GM23248 (cell line): ENCODE data around the gene CCDC89. TPM values are rescaled to one million over a fixed set of nuclear protein-coding genes. Genes with fewer than 3 reads are reported as not detected.

Experiments used
- DNase-seq: peaks from one replicate; pipeline ENCODE4 v3.0.0-alpha.2; 2015
- H2AFZ ChIP-seq: fragments of 200-600 bp; sonication (generic); 2 replicates; pipeline ENCODE4 v1.6.1; 2016; ENCODE audit warnings: antibody characterized with exemption
- H3F3A ChIP-seq: fragments of 200-600 bp; sonication (generic); 2 replicates; pipeline ENCODE4 v1.6.1; 2016; ENCODE audit warnings: mild to moderate bottlenecking, antibody characterized with exemption, mixed run types; ENCODE audit not compliant: insufficient read depth
- H3K27ac ChIP-seq: fragments of 200-600 bp; sonication (generic); 2 replicates; pipeline ENCODE4 v1.5.1; 2016; ENCODE audit warnings: mild to moderate bottlenecking
- H3K27me3 ChIP-seq: fragments of 200-600 bp; sonication (generic); replicated peaks from 2 replicates; pipeline ENCODE4 v1.6.1; 2016; ENCODE audit warnings: mild to moderate bottlenecking; ENCODE audit not compliant: insufficient read depth
- H3K36me3 ChIP-seq: fragments of 200-600 bp; sonication (generic); 2 replicates; pipeline ENCODE4 v1.6.1; 2016; ENCODE audit warnings: low read depth, mild to moderate bottlenecking
- H3K4me1 ChIP-seq: fragments of 200-600 bp; sonication (generic); 2 replicates; pipeline ENCODE4 v1.6.1; 2016; ENCODE audit warnings: mild to moderate bottlenecking; ENCODE audit not compliant: insufficient read depth
- H3K4me2 ChIP-seq: fragments of 200-600 bp; sonication (generic); one replicate; pipeline ENCODE4 v1.6.1; 2016; ENCODE audit warnings: mild to moderate bottlenecking; ENCODE audit not compliant: unreplicated experiment
- H3K4me3 ChIP-seq: fragments of 200-600 bp; sonication (generic); 2 replicates; pipeline ENCODE4 v1.5.1; 2016; ENCODE audit warnings: mild to moderate bottlenecking
- H3K79me2 ChIP-seq: fragments of 200-600 bp; sonication (generic); 2 replicates; pipeline ENCODE4 v1.6.1; 2016; ENCODE audit warnings: mild to moderate bottlenecking; ENCODE audit not compliant: insufficient read depth
- H3K9ac ChIP-seq: fragments of 200-600 bp; sonication (generic); 2 replicates; pipeline ENCODE4 v1.6.1; 2016; ENCODE audit warnings: mild to moderate bottlenecking
- H3K9me2 ChIP-seq: fragments of 200-600 bp; sonication (generic); 2 replicates; pipeline ENCODE4 v1.6.1; 2016; ENCODE audit warnings: mixed run types, mild to moderate bottlenecking, moderate library complexity; ENCODE audit not compliant: insufficient read depth
- H3K9me3 ChIP-seq: fragments of 200-600 bp; sonication (generic); one replicate; pipeline ENCODE4 v1.6.1; 2017; ENCODE audit warnings: low read depth
- H4K20me1 ChIP-seq: fragments of 200-600 bp; sonication (generic); 2 replicates; pipeline ENCODE4 v1.6.0; 2016; ENCODE audit not compliant: insufficient read depth
- EZH2 ChIP-seq: fragments of 200-600 bp; sonication (generic); IDR thresholded peaks from 2 replicates; pipeline ENCODE4 v1.6.1; 2018; ENCODE audit warnings: antibody characterized with exemption, mild to moderate bottlenecking; ENCODE audit not compliant: insufficient read depth, poor library complexity, severe bottlenecking
- EZH2phosphoT487 ChIP-seq: fragments of 200-600 bp; sonication (generic); IDR thresholded peaks from 2 replicates; pipeline ENCODE4 v1.6.1; 2018; ENCODE audit warnings: antibody characterized with exemption, moderate library complexity, mild to moderate bottlenecking, low read depth; ENCODE audit not compliant: insufficient read depth
- WGBS, 2 experiments: methylation state at CpG; one replicate each; pipeline ENCODE4 v1.1.6; 2015 to 2017; ENCODE audit warnings: low lambda C conversion rate in 2 of 2, low coverage in 1 of 2; ENCODE audit errors: missing lambda C conversion rate in 2 of 2; 5-methylcytosine and 5-hydroxymethylcytosine counted together
- in situ Hi-C: fragments of 300-500 bp; cut with MboI; formaldehyde crosslinking; loops from 2 replicates; pipeline ENCODE4 v1.15.0; 2020
- polyA plus RNA-seq: library from polyadenylated mRNA; unstranded; fragments of >200 nt; fragmentation: Nextera tagmentation; extraction: Ambion mirVana; gene quantifications from 2 replicates; pipeline ENCODE4 v1.2.1, GENCODE V29; 2016
- total RNA-seq: library from RNA; depleted of rRNA; stranded (reverse); fragments of >200 nt; shearing (Covaris generic); gene quantifications from 2 replicates; pipeline ENCODE4 v1.2.3, GENCODE V29; 2014

The CCDC89 gene
- total and polyA plus RNA-seq, 2 experiments from 2014 or later, result 2.8 to 4.6 TPM

DNA sequence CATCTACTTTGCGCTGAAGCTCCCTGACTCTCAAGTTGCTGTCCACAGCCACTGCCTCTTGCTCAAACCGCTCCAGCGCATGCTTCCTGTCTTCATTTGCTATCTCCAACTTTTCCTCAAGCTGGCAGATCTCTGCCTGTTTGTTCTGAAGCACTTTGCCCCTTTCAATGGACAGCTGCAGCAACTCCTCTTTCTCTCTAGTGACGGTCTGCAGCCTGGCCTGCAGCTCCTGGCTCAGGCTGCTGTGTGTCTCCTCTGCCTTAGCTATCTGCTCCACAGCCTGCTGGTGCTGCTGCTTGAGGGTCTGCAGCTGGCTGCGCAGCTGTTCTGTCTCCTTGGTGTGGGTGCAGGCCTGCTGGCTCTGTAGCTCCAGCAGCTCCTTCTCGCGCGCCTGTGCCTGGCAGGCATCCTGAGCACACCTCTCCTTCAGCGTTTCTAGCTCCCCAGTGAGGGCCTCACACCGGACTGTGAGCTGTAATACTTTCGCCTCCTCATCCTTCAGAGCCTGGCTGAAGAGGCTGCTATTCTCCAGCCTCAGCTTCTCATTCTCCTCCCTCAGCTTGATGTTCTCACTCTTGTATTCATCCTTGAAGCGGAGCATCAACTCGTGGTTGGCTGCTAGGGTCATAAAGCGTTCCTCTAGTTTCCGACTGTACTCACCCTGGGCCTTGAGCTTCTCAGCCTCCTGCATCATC lies 723 bp downstream of the CCDC89 start:
- Histone ChIP-seq H3K36me3 (no peaks in the 10 kb centered on the region), H3K4me2 (peak overlapping the region; percentile 83), H3K9ac (peak overlapping the region; percentile 78), H3K79me2 (peaks cover 6% of the 10 kb centered on the region), H3F3A (peaks cover 31% of the 10 kb centered on the region), H3K27me3 (no peaks in the 10 kb centered on the region), H3K4me1 (peaks cover 24% of the 10 kb centered on the region), H3K4me3 (peak overlapping the region; percentile 76), H4K20me1 (no peaks in the 10 kb centered on the region), H3K9me3 (no peaks in the 10 kb centered on the region), H2AFZ (peak overlapping the region; percentile 95), H3K27ac (peak overlapping the region; percentile 85), H3K9me2 (no peaks in the 10 kb centered on the region)
- peak; percentile 72 for DNase-seq
- in situ Hi-C loops, result loop anchor here (10.0 to 25.0 kb wide), 2 partner anchors 140 to 277 kb away; no protein-coding TSS in a partner anchor
- 9 to 10% methylated on average over 15 of the region's 15 CpGs for WGBS, 2 experiments
- TF ChIP-seq EZH2 (no peak), EZH2phosphoT487 (no peak)

GRCh38 chr11:85682330-85683305 lies 3.4 kb downstream of the CCDC89 start:
- peaks cover 31% of the 10 kb centered on the region for H3F3A ChIP-seq
- H2AFZ ChIP-seq, result peak overlapping the region; percentile 96
- no peaks in the 10 kb centered on the region for H3K9me2 ChIP-seq
- H4K20me1 ChIP-seq, result no peaks in the 10 kb centered on the region
- H3K4me3 ChIP-seq, result peak overlapping the region; percentile 78
- peak overlapping the region; percentile 89 for H3K9ac ChIP-seq
- in situ Hi-C loops, result loop anchor here (10.0 to 25.0 kb wide), 2 partner anchors 142 to 280 kb away; no protein-coding TSS in a partner anchor
- no peaks in the 10 kb centered on the region for H3K27me3 ChIP-seq
- peaks cover 24% of the 10 kb centered on the region for H3K4me1 ChIP-seq
- TF ChIP-seq EZH2phosphoT487, result no peak
- TF ChIP-seq EZH2, result no peak
- no peaks in the 10 kb centered on the region for H3K36me3 ChIP-seq
- H3K79me2 ChIP-seq, result peaks cover 6% of the 10 kb centered on the region
- peak overlapping the region; percentile 91 for H3K4me2 ChIP-seq
- no peaks in the 10 kb centered on the region for H3K9me3 ChIP-seq
- no peak overlapping the region for H3K27ac ChIP-seq
- WGBS, 2 experiments, result 6 to 9% methylated on average over 39 to 43 of the region's 43 CpGs
- DNase-seq, result peak; percentile 85

GRCh38 chr11:85680897-85681296 lies 5.1 kb downstream of the CCDC89 start:
- 95 to 100% methylated on average over 1 of the region's 1 CpG for WGBS, 2 experiments
- Histone ChIP-seq H2AFZ (no peak overlapping the region), H3K79me2 (peaks cover 6% of the 10 kb centered on the region), H3K9ac (no peak overlapping the region), H4K20me1 (no peaks in the 10 kb centered on the region), H3K4me2 (no peak overlapping the region), H3K27ac (no peak overlapping the region), H3K27me3 (no peaks in the 10 kb centered on the region), H3F3A (peaks cover 26% of the 10 kb centered on the region), H3K36me3 (no peaks in the 10 kb centered on the region), H3K4me1 (peaks cover 20% of the 10 kb centered on the region), H3K9me2 (no peaks in the 10 kb centered on the region), H3K4me3 (no peak overlapping the region), H3K9me3 (no peaks in the 10 kb centered on the region)
- no peak for DNase-seq
- no peak for TF ChIP-seq EZH2
- no peak for TF ChIP-seq EZH2phosphoT487
- in situ Hi-C loops, result loop anchor here (10.0 to 25.0 kb wide), 2 partner anchors 144 to 281 kb away; no protein-coding TSS in a partner anchor

GRCh38 chr11:85679576-85679975 lies 6.4 kb downstream of the CCDC89 start:
- no peaks in the 10 kb centered on the region for H3K27me3 ChIP-seq
- H3K9ac ChIP-seq, result no peak overlapping the region
- H3K27ac ChIP-seq, result no peak overlapping the region
- no peak overlapping the region for H3K4me3 ChIP-seq
- H3F3A ChIP-seq, result peaks cover 13% of the 10 kb centered on the region
- 86% methylated on average over 4 of the region's 4 CpGs for WGBS, 2 experiments
- H2AFZ ChIP-seq, result no peak overlapping the region
- H3K9me3 ChIP-seq, result no peaks in the 10 kb centered on the region
- no peak for DNase-seq
- TF ChIP-seq EZH2 (no peak), EZH2phosphoT487 (no peak)
- H3K79me2 ChIP-seq, result peaks cover 6% of the 10 kb centered on the region
- H3K9me2 ChIP-seq, result no peaks in the 10 kb centered on the region
- no peaks in the 10 kb centered on the region for H3K36me3 ChIP-seq
- in situ Hi-C loops, result loop anchor here (25.0 kb wide), 1 partner anchor 283 kb away; no protein-coding TSS in a partner anchor
- H3K4me1 ChIP-seq, result peaks cover 13% of the 10 kb centered on the region
- no peak overlapping the region for H3K4me2 ChIP-seq
- no peaks in the 10 kb centered on the region for H4K20me1 ChIP-seq
